ENCODE results near the gene C16orf90. TPM values are rescaled to one million over a fixed set of nuclear protein-coding genes. Genes with fewer than 3 reads are reported as not detected.

C16orf90 gene
- total RNA-seq, 1 experiment from 2014 or later = not detected

DNA sequence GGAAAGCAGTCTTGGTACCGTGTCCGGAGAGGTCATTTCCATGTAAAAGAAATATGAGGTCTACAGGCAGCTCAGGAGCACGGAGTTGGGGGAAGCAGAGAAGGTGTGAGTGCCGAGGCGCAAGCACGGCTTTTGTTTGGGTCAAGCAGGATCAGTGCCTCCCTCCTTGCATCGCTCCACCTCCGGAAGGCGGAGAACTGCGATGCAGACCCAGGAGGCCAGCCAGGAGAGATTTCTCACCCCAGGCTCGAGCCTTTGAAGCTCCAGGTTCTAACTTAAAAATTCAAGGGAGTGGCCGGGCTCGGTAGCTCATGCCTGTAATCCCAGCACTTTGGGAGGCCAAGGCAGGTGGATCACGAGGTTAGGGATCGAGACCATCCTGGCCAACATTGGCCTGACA is 26.8 kb downstream of the C16orf90 start:
- Mint-ChIP-seq H3K27ac (ENCODE audit: low read depth, unreplicated experiment) (no peak overlapping the region), H3K36me3 (ENCODE audit: insufficient read depth, unreplicated experiment) (no peaks in the 10 kb centered on the region), H3K27me3 (ENCODE audit: insufficient read depth, unreplicated experiment) (no peaks in the 10 kb centered on the region), H3K9me3 (ENCODE audit: unreplicated experiment) (no peaks in the 10 kb centered on the region), H3K4me3 (ENCODE audit: unreplicated experiment) (no peak overlapping the region), H3K4me1 (ENCODE audit: insufficient read depth, unreplicated experiment) (peaks cover 7% of the 10 kb centered on the region)
- ChIA-PET CTCF (no interaction called here), POLR2A (interaction anchor here (0.6 kb wide), 1 partner anchor 31 kb away, joined by 4 read pairs; no protein-coding TSS in a partner anchor)
- no TSS peak for BruUV-seq (replicated peaks)
- TF ChIP-seq, protein P1, sequence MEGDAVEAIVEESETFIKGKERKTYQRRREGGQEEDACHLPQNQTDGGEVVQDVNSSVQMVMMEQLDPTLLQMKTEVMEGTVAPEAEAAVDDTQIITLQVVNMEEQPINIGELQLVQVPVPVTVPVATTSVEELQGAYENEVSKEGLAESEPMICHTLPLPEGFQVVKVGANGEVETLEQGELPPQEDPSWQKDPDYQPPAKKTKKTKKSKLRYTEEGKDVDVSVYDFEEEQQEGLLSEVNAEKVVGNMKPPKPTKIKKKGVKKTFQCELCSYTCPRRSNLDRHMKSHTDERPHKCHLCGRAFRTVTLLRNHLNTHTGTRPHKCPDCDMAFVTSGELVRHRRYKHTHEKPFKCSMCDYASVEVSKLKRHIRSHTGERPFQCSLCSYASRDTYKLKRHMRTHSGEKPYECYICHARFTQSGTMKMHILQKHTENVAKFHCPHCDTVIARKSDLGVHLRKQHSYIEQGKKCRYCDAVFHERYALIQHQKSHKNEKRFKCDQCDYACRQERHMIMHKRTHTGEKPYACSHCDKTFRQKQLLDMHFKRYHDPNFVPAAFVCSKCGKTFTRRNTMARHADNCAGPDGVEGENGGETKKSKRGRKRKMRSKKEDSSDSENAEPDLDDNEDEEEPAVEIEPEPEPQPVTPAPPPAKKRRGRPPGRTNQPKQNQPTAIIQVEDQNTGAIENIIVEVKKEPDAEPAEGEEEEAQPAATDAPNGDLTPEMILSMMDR (IDR thresholded peaks at IDR 0.05; ENCODE audit: unreplicated experiment) = no peak
- intact Hi-C loops (cut with micrococcal nuclease) = no loop called here
- no peak for DNase-seq (ENCODE audit: unreplicated experiment)

DNA sequence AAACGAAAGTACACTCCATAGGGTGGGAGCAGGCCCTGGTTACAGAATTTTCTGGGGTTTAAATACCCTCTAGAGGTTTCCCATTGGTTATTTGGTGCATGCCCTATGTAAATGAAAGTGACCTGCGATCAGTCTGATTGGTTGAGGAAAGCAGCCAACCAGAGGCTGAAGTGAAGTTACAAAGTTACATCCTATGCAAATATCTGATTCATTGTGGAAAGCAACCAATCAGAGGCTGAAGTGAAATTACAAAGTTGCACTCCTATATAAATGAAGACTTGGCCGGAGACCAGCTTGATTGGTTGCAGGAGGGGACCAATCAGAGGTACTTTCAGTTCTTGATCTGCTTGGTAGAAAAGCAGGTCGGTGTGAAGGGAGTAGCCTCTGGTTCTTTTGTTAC is 27.4 kb downstream of the C16orf90 start:
- no peak overlapping the region for H3K27ac Mint-ChIP-seq (ENCODE audit: low read depth, unreplicated experiment)
- no peaks in the 10 kb centered on the region for H3K9me3 Mint-ChIP-seq (ENCODE audit: unreplicated experiment)

DNA sequence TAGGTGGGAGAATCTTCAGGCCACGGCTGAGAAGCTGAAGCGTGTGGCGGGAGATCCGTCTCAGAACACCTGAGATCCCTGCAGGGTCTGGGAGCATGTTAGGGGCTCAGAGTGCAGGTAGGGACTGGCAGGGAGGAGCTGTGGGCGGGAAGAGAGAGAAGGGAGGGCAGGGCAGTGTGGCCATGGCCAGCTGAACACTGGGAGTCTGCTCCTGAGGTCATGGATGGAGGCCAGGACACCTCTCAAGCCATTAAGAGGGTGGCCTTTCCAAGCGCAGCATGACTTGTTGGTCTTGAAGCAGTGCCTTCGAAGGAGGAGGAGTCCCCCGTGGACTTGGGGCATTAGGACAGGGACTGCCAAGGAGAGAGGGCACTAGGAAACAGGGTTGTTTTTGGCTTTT is 28.1 kb downstream of the C16orf90 start:
- TF ChIP-seq, protein P1 (IDR thresholded peaks at IDR 0.05; ENCODE audit: unreplicated experiment) = no peak
- Mint-ChIP-seq H3K9me3 (ENCODE audit: unreplicated experiment) (no peaks in the 10 kb centered on the region), H3K27me3 (ENCODE audit: insufficient read depth, unreplicated experiment) (no peaks in the 10 kb centered on the region), H3K27ac (ENCODE audit: low read depth, unreplicated experiment) (peak overlapping the region; percentile 79), H3K4me3 (ENCODE audit: unreplicated experiment) (no peak overlapping the region), H3K4me1 (ENCODE audit: insufficient read depth, unreplicated experiment) (peaks cover 12% of the 10 kb centered on the region), H3K36me3 (ENCODE audit: insufficient read depth, unreplicated experiment) (no peaks in the 10 kb centered on the region)
- no peak for DNase-seq (ENCODE audit: unreplicated experiment)
- ChIA-PET CTCF (no interaction called here), POLR2A (interaction anchor here (0.7 kb wide), 1 partner anchor 183 kb away, joined by 3 read pairs; no protein-coding TSS in a partner anchor)
- intact Hi-C loops (cut with micrococcal nuclease) = no loop called here
- BruUV-seq (replicated peaks) = no TSS peak

More for the DNA sequence above, 27.4 kb downstream of the C16orf90 start:
- Mint-ChIP-seq H3K27me3 (ENCODE audit: insufficient read depth, unreplicated experiment) (no peaks in the 10 kb centered on the region), H3K4me1 (ENCODE audit: insufficient read depth, unreplicated experiment) (peaks cover 7% of the 10 kb centered on the region), H3K36me3 (ENCODE audit: insufficient read depth, unreplicated experiment) (no peaks in the 10 kb centered on the region), H3K4me3 (ENCODE audit: unreplicated experiment) (no peak overlapping the region)
- DNase-seq (ENCODE audit: unreplicated experiment) = peak; percentile 26
- ChIA-PET POLR2A (interaction anchor here (0.6 kb wide), 1 partner anchor 30 kb away, joined by 4 read pairs; no protein-coding TSS in a partner anchor), CTCF (no interaction called here)
- TF ChIP-seq, protein P1 (IDR thresholded peaks at IDR 0.05; ENCODE audit: unreplicated experiment) = no peak
- no TSS peak for BruUV-seq (replicated peaks)
- intact Hi-C loops (cut with micrococcal nuclease) = no loop called here

DNA sequence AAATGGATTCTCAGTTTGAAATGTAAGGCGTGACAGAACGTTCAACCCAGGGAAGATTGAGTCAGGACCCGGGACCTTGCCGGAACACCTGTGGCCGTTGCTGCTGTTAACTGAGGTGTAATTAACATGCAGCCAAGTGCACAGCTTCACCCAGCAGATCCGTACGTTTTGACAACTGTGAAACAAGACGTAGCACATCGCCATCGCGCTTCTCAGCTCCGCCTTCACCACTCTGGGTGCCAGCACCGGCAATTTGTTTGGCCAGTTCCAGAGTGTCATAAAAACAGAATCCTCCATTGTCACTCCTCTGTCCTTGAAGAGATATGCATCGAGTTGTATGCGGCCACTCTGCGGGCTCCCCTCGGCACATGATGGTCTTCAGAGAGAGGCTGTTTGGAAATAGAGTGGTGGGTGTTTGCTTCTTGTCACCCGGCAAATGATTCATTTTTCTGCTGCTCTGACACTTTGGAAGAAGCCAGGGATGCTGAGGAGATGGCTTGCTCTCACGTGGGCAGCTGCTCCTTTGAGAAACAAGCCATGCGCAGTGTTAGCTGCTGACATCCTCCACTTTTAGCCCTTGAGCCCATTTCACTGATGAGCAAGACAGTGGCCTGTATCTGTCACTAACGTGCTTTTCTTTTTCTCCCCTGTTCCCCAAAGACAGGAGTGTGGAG is 29.2 kb downstream of the C16orf90 start:
- no peaks in the 10 kb centered on the region for H3K27me3 Mint-ChIP-seq (ENCODE audit: insufficient read depth, unreplicated experiment)
- H3K4me1 Mint-ChIP-seq (ENCODE audit: insufficient read depth, unreplicated experiment) = peaks cover 13% of the 10 kb centered on the region
- TF ChIP-seq, protein P1 (IDR thresholded peaks at IDR 0.05; ENCODE audit: unreplicated experiment) = no peak
- intact Hi-C loops (cut with micrococcal nuclease) = no loop called here
- BruUV-seq (replicated peaks) = no TSS peak
- no peak for DNase-seq (ENCODE audit: unreplicated experiment)
- CTCF ChIA-PET = interaction anchor here (0.5 kb wide), 1 partner anchor 306 kb away, joined by 5 read pairs; no protein-coding TSS in a partner anchor
- peak overlapping the region; percentile 79 for H3K27ac Mint-ChIP-seq (ENCODE audit: low read depth, unreplicated experiment)
- peaks cover 6% of the 10 kb centered on the region for H3K36me3 Mint-ChIP-seq (ENCODE audit: insufficient read depth, unreplicated experiment)
- POLR2A ChIA-PET = no interaction called here
- no peaks in the 10 kb centered on the region for H3K9me3 Mint-ChIP-seq (ENCODE audit: unreplicated experiment)
- H3K4me3 Mint-ChIP-seq (ENCODE audit: unreplicated experiment) = no peak overlapping the region

All from MCF 10A (cell line).